Colon (tissue), 2 donors: Measurements from ENCODE around the gene RNF20.
"Not testable (repeated sequence)": the region's sequence is repeated elsewhere in the genome, so short reads cannot be mapped to it uniquely, and the experiment has no call there.

Experiments used
- FAIRE-seq: peaks from 2 replicates; lab custom pipeline; 2012; peaks lifted over from hg19 to GRCh38; lab: Jason Lieb, UNC
- donor health status: control.
- donor health status: control.

RNF20 gene

DNA sequence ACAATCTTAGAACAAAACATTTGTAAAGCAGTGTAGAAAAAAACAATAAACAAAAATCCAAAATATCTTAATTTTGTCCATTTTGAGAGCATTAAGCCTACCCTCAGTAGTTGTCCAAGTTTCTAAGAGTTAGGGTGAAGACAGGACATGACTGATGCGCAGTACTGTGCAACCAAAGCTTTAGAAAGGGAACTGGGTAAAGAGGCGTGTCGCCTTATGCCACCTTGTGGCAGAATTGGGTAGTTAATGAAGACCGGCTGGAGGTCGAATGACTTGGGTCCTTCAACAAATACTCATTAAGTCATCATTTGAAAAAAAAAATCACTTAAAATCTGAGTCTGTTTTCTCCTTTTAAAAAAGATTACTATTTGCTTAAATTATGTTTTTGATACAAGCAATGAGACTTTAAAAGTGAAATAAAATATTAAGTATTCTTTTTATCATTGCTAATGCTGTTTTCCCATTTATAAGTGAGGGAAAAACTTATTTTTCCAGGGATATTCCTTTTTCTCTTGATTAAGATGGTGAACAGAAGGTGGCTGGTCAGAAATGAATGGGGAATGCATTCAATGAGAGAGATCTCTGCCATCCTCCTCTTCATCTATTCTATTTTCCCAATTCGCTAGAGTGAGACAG lies 3.5 kb upstream of the RNF20 start:
- FAIRE-seq: peak; percentile 5

DNA sequence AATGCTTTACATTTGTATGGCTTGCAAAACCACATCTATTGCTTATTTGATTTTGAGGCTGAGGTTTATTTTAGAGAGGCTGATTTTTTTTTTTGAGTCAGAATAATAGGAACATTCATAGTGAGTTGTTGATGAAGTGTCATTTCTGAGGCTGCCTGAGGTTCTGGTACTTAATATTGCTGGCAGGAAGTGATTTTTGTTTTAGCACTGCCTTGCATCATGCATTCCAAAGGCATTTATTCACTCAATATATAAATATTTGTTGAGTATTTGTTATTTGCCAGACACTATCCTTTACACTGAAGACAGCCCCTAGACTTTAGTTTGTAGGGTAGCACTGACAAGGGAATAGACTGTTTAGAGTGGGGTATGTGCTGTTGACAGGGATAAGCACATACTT lies 2.7 kb downstream of the RNF20 start:
- FAIRE-seq: no peak

DNA sequence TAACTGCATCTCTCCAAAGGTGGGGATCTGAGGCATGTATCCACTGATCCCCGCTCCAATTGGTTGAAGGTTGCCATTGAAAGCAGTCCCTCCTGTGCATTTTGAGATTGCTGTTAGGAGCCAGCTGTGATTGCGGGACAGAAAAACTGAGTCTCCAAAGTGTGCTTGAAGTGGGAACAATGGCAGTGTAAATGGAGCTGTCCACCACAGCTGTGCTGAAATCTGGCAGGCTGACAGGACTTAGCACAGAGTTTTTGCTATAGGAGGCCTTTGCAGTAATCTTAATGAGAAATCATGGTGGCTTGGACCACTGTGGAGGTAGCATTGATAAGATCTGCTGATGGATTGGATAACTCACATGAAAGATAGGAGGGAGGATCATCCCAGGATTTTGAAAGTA lies 3.3 kb downstream of the RNF20 start:
- no peak for FAIRE-seq

DNA sequence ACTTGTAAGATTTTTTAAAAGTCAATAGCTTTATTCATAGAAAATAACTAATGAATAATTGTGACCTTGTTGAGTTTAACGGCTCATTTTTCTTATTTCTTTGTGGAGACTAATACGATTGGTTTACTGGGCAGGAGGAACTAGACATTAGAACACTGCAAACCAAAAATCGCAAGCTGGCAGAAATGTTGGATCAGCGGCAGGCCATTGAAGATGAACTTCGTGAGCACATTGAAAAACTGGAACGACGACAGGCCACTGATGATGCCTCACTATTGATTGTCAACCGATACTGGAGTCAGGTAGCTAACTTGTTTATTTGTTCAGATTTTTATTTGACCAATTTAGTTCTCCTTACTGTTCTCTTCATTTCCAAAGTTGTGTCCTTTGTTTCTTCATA lies 6.4 kb downstream of the RNF20 start:
- FAIRE-seq: no peak

DNA sequence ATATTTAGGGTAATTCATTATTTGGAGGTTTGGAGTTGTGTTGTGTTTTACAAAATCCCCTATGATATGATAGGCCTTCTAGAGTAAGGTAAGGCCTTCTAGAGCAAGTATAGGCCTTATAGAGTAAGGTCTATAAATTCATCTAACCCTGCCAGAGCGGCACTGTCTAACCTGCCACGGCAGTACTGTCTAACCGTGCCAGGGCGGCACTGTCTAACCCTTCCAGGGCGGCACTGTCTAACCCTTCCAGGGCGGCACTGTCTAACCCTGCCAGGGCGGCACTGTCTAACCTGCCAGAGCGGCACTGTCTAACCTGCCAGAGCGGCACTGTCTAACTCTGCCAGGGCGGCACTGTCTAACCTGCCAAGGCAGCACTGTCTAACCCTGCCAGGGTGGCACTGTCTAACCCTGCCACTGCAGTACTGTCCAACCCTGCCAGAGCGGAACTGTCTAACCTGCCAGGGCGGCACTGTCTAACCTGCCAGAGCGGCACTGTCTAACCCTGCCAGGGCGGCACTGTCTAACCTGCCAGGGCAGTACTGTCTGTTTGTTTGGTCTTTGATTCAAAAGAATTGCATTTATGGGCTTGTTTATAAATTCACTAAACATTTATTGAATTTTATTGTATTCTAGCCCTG lies 9.6 kb downstream of the RNF20 start:
- no peak for FAIRE-seq

DNA sequence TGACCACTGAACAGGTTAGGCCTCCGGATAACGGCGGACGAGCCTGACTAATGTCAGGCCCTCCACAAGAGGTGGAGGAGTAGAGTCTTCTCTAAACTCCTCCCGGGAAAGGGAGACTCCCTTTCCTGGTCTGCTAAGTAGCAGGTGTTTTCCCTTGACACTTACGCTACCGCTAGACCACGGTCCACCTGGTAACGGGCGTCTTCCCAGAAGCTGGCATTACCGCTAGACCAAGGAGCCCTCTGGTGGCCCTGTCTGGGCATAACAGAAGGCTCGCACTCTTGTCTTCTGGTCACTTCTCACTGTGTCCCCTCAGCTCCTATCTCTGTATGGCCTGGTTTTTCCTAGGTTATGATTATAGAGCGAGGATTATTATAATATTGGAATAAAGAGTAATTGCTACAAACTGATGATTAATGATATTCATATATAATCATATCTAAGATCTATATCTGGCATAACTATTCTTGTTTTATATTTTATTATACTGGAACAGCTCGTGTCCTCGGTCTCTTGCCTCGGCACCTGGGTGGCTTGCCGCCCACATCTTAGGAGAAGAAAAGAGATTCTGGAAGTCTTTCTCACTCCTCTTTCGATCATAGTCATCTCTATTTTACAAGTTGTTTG lies 15.9 kb downstream of the RNF20 start:
- FAIRE-seq: not testable (repeated sequence)

DNA sequence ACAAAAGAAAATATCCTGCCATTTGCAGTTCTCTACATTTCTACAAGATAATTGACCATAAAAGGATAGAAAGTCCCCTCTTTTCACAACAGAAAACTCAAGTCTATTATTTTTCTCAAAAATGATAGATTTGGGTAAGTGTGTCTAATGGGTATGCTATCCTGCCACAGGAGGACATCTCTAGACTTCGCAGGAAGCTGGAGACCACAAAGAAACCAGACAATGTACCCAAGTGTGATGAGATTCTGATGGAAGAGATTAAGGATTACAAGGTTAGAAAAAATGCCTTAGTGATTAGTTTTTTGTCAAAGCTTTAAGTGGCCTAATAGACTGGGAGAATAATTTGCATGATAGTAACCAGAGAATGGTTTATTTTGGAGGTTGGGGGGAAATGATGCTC lies 28.1 kb downstream of the RNF20 start:
- FAIRE-seq: no peak

DNA sequence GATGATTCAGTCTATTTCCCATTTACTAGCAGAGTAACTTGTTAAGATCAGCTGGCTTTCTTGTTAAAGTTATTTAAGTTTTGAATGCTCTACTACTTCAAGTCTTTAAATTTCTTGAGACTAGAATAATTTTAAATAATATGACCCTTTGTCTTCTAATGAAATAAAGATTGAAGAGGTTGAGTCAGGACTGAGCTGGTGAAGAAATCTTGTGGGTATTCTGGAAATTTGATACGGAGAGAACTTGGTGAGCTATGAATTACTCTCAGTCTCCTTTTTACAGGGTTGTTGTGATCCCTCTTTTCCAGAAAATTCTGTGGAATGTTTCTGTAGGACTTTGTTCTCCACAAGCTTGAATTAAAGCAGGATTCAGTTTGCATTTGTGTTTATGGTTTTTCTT lies 29.3 kb downstream of the RNF20 start:
- FAIRE-seq: no peak

DNA sequence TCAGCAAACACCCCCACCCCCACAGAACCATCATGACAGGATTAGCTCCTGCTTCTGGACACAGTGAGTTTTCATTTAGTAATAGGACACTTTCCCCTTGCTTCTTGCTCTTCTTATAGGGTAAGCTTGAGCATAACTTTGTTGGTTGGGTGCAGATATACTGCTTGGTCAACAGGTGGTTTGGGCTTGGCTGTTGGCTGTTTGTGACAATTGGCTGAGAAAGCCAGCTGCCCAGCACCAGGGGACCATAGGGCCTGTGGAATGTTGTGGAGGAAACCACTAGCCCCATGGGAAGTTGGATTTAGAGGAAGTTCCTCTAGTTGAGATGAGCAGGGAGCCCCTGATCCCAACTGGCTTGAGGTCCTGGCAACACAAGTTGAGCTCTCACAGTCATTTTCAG lies 30.6 kb downstream of the RNF20 start:
- FAIRE-seq: no peak

DNA sequence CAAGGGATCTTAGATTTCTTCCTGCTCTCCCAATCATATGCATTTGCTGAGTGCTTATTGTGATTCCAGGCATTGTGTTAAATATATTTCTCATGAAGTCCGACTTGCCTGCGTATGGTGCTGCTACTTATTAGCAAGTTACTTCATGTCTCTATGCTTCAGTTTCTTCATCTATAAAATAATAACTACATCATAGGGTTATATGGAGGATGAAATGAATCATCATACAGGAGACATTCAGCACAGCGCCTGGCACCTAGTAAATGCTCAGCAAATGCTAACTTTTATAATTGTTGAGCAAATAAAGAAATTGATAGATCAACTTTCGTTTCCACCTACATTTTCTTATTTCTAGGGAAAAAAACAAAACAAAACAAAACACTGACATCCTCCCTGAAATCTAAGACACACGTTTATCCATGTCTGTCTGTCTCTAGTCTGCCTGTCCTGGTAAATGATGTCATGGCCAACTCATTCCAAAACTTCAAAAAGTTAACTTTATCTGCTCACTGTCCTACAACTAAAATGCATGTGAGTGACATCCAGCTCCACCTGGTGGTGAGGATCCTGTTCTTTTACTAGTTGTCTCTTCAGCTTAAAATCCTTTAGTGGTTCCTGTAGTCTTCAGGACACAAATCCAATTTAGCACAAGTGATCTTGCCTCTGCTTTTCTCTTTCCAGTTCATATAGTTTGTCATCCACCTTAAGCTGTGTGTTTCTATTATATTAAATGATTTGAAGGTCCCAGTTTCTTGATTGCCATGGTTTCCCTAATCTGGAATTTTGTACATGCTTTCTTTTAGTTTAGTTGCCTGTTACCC lies 33.5 kb downstream of the RNF20 start:
- no peak for FAIRE-seq

DNA sequence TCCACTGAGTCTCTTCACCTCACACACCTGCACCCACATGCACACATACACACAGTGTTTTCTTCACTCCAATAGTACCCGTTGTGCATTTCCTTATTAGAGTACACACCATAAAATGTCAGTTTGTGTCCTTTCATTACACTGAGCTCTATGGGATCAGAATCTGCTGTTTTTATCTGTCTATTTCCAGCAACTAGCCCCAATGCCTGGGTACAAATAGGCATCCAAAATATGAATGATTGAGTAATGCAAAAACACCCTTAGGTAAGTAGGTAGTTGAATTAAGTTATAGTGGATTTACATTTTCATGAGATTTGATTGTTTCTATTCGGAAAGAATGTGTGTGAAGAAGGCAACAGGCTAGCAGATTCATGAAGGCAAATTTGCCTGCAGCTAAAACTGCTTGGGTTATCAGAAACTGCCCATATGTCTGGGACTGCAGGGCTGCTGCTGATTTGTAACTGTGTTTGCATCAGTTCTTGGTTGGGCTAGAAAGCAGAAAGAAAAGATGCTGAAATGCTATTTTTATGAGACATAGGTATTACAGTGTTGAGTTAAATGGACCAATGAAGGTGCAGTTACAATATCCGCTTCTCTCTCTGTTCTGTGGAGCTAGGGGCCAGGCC lies 34.2 kb downstream of the RNF20 start:
- FAIRE-seq: no peak

DNA sequence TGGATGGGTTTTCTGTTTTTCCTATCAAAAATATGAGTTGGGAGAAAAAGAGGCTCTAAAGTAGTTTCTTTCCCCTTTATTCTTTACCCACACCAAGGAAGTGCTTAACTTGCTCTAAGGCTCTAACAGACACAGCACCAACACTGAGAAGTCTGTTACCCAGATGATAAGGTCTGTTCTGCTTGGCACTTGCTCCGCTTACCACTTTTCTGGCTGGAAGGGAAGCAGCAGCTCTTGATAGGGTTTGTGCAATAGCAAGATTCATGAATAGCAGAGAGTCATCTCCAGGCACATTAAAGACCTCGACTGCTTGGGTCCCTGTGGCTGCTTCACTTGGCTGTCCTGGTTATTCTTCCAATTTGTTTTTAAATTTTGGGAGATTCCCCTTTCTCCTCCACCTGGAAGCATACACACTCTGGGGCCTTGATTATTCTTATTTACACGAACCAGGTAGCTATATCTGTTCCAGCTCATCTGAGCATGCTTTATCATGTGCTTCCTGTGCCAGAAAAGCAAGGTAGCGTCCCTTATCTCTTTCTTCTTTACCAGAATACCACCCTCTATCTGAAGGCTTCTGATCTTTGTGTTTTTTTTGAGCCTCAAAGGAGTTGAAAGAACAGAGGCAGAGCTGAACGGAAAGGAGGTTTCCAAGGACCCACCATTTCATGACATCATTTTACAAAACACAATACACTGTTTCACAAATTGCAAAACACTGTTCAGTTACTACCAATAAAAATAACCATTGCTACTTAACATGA lies 36.3 kb downstream of the RNF20 start:
- no peak for FAIRE-seq

DNA sequence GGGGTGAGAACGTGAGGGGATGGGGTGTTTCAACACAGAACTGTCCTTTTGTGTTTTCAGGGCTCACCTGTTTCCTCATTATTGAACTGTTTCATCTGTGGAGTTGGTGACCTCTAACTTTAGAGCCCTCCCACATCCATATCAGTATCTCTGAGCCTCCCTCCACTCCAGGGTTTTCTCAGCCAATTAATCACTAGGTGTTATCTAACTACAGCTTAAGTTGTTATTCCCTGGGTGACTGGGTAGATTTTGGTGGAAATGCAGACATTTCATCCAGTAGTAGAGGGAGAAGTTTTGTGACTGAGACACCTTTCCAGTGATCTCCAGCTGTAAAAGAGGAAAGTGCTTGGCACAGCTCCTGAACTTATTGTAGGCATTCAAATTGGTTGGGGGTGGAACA lies 37.5 kb downstream of the RNF20 start:
- no peak for FAIRE-seq

DNA sequence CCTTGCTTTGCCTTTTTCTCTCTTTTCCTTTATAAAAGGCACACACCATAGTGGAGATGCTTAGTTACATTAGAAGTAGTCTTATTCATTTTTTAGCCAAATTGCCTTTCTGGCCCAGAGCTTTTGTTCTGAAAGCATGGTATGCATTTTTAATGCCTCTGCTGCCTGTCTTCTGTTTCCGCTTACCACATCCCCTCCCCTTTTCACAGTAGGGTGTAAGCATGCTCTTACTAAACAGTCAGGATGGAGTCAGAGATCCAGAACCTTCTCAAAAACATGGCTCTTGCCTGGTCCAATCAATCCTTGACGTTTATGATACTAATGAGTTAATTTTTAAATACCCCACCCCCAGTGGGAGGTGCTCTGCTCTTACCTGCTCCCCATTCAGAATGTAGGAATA lies 38.7 kb downstream of the RNF20 start:
- no peak for FAIRE-seq

DNA sequence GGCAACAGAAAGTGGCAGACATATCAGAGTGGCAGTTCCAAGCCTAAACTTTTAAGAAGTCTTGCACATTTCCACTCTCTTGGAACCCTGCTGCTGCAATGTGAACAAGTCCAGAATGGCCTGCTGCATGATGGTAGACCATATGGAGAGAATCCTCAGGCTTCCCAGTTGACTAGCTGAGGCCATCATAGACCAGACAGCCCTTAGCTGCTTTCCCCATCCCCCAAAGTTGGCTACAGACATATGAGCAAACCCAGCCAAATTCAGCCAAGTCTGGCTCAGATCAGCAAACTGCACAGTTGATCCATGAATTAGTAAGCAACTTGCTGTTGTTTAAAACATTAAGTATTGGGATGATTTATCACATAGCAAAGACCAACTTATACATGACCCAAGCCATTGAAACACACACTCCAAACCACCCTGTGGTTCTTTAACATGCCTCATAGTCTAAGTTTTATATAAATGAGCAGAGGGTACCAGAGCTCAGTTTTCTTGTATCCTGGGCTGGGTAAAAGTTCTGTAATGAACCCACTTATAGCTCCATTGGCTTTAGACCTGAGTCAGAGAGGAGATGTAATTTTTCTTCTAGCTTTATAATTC lies 41.2 kb downstream of the RNF20 start:
- no peak for FAIRE-seq

DNA sequence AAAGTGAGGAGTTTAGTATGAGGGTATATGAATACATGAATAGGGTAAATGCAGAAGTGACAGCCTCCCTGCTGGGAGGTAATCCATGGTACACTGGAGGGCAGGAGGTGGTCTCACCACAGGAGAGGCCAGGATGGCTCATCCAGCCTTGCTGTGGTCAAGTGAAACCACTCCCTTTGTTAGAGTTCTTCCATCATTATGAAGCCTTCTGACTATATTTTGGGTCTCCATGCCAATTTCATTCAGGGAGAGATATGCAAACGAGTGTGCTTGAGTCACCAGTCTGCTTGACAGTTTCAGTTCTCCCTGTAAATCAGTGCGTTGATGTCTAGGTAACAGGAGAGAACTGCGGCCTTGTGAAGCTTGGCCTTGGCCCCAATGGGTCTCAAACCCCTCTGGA lies 44.7 kb downstream of the RNF20 start:
- FAIRE-seq: no peak

DNA sequence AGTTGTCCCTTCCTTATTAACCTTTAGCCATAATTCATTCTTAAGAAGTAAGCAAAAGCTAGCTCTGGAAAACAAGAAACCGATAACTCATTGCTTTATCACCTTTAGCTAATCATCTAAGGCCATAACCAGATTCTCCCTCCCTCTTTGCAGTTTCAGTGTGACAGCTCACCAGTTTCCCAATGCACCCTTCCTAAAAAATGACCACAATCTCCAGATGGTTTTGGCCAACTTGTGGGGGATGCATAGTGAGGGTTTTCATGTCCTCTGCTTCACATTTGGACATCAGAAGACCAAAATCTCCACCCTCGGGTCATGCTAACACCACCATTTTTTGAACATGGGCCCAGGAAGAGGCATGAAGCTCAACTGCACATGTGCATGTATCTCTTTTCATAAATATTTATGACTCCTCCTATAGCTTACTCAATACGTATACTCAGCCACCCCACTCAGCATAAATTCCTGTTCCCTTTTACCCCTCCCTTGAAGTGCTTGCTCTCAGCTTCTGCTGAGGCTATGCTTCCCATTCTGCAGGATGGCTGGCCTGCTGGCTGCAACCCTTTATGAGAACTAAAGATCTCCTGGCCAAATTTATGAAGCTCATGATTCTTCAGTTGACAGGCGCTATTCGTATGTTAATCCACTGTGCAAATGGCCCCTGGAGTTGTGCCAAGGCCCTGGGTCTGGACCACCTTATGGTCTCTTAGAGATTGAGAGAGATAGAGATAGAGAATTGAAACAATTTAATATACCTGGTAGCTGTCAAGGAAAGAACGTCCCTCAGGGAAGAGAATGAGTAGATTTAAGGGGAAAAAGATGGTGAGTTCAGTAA lies 46.3 kb downstream of the RNF20 start:
- FAIRE-seq: no peak

DNA sequence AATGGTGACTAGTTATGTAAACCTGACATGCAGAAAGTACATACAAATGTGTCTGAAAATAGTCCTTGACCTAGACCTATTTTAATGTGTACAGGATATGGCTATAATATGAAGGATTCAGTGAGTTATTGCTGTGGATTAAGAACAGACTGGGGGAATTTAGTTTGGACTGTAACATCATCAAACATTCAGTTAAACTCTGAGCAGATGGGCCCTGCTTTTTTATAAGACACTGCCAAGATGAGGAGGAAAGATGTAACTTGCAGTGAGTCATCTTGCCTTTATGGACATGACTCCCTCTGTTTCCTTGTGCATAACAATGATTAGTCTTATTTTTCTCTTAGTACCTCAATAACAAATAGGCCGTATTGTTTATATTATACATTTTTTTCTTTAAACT lies 48.9 kb downstream of the RNF20 start:
- FAIRE-seq: no peak

DNA sequence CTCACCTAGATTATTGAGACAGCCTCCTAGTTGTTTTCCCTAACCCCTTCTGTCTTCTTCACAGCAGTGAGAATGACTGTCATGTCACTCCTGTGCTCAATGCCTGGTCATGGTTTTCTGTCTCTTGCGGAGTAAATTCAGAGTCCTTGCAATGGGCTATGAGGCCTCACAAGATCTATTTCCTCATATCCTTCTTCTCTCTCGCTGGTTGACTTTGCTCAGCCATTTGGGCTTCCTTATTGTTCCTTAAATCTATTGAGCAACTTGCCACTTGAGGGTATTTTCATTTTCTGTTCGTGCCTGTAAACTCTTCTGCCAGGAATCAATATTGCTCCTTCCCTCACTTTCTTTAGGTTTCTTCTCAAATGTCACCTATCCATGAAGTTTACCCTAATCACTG lies 52.1 kb downstream of the RNF20 start:
- no peak for FAIRE-seq

DNA sequence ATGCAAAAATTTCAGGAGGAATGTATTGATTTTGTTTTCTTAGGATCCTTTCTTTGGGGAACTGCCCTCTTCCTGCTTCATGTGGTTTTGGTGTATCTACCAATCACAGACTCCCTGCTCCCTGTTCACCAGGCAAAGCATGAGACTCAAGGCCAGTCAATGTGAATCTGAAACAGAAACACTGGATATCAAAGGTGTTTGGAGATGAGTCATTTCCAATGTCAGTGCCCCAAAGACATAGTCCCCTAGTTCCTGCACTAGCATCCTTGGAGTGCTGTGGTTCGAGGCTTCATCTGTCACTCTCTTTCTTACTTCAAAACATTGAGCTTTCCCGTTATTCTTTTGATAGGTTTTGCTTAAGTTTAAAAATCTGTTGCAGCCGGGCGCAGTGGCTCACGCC lies 53.0 kb downstream of the RNF20 start:
- no peak for FAIRE-seq
